Amniotic stem cell (primary cell): ENCODE data around the gene TMEM222.
A peak's percentile ranks its signal among the peaks of the same experiment; 100 is the strongest.
"Not testable (repeated sequence)": the region's sequence is repeated elsewhere in the genome, so short reads cannot be mapped to it uniquely, and the experiment has no call there.

Source experiments
- DNase-seq: peaks from one replicate; lab custom pipeline; 2025; lab: John Stamatoyannopoulos, UW

The TMEM222 gene, protein sequence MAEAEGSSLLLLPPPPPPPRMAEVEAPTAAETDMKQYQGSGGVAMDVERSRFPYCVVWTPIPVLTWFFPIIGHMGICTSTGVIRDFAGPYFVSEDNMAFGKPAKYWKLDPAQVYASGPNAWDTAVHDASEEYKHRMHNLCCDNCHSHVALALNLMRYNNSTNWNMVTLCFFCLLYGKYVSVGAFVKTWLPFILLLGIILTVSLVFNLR

DNA sequence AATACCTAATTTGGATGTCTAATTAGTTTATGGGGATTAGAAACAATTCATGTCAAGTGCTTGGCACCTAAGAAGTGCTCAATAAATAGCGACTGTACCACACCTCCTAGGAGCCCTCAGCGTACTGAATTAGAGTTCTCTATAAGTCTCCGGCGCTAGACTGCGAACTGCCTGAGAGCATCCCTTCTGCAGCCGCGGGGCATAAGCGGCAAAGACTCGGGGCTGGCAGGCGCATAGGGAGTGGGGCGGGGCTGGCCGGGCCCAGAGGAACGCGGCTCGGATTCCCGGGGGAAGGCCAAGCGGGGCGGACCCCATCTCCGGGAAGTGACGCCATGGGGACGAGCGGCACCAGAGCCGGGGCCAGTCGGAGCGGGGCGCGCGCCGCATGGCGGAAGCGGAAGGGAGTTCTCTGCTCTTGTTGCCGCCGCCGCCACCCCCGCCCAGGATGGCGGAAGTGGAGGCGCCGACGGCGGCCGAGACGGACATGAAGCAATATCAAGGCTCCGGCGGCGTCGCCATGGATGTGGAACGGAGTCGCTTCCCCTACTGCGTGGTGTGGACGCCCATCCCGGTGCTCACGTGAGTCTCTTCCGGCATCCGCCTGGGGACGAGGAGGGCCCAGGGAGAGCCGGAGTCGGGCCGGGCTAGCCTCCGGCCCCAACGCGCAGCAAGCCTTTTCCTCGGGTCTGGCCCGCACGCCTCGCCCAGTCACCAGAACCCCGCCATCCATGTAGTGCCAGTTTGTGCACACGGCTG, at the start of gene TMEM222:
Gene TMEM222 (plus strand): TSS at position 351 of the 756 bp plus-strand sequence. CDS start 35 bp downstream, at position 386.
- DNase-seq = peak; percentile 94

DNA sequence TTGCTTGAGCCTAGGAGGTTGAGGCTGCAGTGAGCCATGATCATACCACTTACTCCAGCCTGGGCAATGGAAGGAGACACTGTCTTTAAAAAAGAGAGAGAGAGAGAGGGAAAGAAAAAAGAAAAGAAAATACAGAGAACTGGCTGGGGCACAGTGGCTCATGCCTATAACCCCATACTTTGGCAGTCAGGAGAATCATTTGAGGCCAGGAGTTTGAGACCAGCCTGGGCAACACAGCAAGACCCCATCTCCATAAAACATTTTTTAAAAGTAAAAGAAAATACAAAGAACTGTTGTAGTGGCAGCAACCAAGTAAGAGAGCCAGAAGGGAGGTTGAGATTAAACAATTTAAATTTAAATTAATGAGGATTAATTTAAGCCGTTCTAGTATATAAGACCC, 47.8 kb upstream of the TMEM222 start:
- no peak for DNase-seq

DNA sequence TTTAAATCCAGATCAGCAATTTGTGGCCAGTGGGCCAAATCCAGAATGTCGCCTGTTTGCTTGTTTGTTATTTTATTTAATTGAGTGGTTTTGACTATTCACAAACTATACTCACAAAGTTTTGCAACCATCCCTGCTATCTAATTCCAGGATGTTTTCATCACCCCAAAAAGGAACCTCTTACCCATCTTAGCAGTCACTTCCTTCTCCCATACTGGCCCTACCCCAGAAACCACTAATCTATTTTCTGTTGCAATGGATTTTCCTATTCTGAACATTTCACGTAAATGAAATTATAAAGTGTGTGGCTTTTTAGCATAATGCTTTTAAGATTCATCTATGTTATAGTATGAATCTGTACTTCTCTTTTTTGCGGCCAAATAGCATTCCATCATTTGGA, 46.3 kb upstream of the TMEM222 start:
- no peak for DNase-seq

DNA sequence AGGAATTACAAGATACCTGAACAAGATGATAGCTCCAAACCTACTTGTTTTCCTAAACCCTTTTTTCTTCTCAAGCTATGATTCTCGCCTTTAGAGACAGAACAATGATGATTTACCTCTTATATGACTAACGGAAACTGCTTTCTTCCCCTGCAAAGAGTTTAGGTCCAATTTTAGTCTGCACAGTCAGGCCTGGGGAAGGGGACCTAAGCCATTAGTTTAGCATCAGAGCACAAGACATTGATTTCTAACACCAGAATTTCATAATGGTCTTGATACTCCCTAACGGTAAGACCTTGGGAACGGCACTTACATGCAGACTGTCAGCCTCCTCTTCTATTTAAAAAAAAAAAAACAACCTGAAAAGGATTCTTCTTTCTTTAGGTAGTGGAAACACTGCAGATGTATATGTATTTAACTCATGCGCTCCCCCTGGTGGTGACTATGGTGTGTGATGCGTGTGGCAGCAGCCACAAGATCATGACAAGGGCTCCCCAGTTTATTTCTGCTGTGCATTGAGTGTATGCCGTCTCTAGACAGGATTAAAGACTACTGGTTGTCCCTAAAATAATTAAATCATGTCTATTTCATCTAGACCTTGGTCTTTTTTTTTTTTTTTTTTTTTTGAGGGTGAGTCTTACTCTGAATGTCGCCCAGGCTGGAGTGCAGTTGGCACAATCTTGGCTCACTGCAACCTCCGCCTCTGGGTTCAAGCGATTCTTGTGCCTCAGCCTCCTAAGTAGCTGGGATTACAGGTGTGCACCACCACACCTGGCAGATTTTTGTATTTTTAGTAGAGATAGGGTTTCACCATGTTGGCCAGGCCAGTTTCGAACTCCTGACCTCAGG, 37.3 kb upstream of the TMEM222 start:
- peak; percentile 75 for DNase-seq

DNA sequence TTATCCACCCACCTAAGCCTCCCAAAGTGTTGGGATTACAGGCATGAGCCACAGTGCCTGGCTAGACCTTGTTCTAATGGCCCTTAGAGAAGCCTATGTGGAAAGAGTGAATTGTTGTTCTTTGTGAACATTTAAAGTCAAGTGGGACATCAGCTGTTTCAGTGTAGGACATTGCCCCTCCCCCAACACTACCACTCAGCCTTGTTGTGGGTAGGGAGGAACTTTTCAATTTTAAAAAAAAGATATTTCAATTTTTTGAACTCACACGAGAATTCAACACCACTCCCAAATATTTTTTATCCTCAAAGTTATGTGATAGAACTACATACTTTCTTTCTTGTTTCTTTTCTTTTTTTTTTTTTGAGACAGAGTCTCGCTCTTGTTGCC, 36.7 kb upstream of the TMEM222 start:
- no peak for DNase-seq

DNA sequence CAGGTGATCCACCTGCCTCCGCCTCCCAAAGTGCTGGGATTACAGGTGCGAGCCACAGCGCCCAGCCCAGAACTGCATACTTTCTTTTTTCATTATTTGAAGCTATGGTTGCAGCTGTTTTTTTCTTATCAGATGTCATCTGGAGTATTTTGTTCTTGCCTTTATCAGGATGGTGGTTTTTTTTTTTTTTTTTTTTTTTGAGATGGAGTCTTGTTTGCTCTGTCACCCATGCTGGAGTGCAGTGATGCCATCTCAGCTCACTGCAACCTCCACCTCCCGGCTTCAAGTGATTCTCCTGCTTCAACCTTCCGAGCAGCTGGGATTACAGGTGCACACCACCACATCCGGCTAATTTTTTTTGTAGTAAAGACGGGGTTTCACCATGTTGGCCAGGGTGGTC, 36.1 kb upstream of the TMEM222 start:
- not testable (repeated sequence) for DNase-seq

DNA sequence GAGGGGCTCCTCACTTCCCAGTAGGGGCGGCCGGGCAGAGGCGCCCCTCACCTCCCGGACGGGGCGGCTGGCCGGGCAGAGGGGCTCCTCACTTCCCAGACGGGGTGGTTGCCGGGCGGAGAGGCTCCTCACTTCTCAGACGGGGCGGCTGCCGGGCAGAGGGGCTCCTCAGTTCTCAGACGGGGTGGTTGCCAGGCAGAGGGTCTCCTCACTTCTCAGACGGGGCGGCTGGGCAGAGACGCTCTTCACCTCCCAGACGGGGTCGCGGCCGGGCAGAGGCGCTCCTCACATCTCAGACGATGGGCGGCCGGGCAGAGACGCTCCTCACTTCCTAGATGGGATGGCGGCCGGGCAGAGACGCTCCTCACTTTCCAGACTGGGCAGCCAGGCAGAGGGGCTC, 32.8 kb upstream of the TMEM222 start:
- not testable (repeated sequence) for DNase-seq

DNA sequence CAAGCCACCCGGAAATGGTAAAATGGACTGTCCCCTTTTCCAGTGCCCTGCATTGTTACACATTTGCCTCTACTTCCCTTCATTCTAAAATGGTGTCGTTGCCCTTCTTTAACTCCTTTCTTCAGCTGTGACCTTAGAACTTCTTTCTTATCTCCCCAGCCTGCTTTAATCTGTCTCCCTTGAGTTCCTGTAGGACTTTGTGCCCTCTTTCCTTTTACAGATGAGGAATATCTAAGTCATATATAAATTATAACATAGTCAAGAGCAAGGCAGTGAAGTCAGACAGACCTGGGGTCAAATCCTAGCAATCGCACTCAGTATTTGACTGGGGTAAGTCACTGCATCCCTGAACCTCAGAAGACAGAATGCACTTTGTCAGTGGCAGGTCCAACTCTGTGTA, 31.4 kb upstream of the TMEM222 start:
- DNase-seq = no peak

DNA sequence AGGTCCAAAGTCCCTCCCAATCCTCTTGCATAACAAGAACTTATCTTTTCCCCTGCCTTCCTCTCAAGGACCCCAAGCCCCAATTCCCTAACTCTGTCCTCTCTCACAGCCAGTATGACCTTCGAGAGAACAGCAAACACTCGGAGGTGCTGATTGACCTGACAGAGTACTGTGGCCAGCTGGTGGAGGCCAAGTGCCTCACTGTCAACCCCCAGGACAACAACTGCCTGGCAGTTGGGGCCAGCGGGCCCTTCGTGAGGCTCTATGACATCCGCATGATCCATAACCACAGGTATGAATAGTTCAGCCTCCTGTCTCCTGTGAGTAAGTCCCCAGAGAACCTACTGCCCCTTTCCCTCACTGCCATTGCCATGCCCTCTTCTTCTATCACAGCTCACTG, 29.9 kb upstream of the TMEM222 start:
- DNase-seq = no peak

DNA sequence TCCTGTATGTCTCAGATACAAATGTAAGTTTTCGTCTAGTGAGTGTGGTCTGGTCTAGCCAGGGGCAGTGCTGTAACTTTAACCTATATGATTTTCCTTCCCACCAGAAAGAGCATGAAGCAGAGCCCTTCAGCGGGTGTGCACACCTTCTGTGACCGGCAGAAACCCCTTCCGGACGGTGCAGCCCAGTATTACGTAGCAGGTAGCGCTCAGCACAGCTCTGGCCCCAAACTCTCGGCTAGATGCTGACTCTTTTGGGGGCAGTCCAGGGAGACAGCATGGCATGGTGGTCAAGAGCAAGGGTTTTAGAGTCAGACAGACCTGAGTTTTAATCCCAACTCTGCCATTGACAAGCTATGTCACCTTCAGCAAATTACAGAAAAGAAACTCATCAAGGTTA, 28.0 kb upstream of the TMEM222 start:
- DNase-seq = no peak

DNA sequence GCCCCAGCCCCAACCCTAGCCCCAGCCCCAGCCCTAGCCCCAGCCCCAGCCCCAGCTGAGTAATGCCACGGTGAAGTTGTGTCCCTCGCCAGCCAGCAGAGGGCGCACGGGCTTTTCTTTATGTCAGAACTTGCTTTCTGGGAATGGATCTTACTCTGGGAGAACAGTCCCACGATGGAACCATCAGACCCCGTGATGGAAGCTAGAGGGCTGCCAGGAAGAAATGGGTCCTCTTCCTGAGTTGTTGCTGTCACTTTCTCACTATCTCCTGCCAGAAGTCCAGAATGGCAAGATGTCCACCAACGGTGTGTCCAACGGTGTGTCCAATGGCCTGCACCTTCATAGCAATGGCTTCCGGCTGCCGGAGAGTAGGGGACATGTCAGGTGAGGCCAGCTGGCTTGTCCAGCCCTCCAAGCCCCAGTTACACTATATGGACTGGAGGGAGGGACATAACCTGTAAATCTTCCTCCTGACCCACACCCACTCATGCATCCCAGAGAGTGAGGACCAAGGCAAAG, 25.1 kb upstream of the TMEM222 start:
- peak; percentile 42 for DNase-seq

DNA sequence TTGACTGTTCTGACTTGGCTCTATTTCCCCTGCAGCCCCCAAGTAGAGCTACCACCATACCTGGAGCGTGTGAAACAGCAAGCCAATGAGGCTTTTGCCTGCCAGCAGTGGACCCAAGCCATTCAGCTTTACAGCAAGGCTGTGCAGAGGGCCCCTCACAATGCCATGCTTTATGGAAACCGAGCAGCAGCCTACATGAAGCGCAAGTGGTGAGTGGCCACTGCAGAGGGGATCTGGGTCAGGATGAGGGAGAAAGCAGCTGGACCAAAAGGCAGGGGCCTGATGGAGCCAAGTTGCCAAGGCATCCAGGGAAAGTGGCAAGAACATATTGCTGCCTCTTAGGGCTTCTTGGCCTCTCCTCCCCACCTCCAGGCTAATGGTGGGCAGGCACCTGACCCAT, 24.1 kb upstream of the TMEM222 start:
- DNase-seq = no peak

DNA sequence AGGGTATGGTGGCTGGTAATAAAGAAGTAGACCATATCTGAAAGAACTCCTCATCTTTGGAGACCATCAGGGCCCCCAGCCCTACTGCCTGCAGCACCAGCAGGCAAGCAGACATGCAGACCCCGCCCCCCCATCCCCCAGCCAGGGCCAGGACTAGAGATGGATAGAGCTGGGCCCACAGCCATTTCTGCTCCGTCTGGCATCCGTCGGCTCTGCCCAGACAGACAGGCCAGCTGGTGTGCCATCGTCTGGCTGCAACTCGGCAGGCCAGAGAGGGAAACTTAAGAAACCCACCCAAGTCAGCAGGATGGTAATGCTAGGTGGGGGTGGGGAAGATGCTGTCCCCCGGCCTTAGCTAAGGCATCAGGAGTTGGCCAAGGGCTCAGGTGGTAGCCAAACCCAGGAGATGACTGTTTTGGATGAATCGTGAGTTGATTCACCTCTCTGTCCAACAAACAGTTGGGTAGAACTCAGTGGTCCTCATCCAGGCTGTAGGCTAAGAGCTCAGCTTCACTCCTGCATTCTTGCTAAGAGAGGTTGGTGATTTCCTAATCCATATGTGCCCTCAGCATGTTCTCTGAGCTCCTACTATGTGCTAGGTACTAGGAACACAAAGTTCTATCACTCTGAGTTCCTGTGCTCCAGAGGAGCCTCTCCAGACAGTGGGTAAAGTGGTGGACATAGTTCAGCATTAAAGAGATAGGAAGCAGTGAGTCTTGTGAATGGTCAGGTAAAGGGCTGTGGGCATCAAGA, 23.2 kb upstream of the TMEM222 start:
- DNase-seq = no peak

DNA sequence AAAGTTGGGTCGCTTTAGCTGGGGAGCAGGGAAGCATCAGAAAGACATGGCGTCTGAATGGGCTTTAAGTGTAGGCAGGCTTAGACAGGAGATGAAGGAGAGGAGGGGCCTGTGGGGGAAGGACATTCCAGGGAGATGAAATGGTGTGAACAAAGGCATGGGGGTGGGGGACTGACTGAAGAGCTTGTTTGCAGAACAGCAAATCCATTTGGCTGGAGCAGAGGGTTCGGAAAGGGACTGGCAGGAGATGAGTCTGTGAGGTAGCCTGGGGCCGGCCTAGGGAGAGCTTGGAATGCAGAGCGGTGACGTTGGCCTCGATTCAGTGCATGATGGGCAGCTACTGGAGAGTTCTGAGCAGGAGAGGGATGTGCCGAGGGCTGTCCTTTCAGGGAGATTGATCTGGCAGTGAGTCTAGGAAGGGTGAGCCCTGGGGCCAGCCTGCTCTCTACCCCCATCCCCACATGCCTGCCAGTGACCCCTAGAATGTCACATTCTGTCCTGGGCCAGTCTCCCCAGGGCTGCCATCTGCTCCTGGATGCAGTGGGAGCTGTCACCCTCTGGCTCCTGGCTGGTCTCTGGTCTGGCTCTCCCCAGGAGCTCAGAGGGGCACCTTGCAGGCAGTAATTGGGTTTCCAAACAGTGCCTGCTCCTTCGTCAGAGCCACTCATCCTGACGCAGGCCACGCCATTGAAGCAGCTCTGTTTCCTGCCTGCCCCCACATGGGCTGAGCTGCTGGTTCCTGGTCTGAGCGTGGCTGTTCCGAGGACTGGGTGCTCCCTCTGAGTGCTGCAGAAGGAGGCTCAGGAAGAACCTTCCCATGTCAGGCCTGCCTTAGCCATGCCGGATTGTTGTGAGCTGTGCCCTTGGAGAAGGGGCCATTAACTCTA, 22.3 kb upstream of the TMEM222 start:
- peak; percentile 97 for DNase-seq

DNA sequence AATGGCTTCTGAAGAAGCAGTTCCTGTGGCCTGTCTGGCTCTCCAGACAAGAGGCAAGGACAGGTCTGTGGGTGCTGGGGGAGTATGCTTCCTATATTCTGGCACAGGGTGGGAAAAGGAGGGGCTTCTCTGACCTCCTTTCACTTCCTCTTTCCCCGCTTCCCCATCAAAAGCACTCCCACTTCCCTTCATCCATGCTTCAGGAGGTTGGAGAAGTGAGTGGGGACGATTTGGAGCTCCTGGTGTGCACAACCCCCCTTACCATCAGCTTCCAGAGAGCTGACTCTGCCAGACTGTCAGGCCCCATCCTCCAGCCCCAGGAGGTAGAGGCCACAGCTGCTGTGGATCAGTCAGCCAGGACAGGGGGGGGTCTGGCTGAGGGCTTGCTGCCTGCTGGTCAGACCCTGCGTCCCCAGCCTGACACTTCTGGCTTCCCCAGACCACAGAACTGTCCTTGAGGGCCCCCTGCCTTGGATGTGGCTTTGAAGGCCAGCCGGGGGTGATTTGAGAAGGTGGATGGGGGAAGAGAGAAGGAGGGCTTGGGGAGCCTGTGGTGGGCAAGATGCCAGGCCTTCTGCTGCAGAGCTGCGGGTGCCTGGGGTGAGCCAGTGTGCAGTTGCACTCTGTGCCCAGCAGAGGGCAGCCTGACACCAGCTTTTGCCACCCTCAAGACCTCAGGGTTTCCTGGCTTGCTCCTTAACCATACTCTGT, 21.5 kb upstream of the TMEM222 start:
- peak; percentile 64 for DNase-seq

DNA sequence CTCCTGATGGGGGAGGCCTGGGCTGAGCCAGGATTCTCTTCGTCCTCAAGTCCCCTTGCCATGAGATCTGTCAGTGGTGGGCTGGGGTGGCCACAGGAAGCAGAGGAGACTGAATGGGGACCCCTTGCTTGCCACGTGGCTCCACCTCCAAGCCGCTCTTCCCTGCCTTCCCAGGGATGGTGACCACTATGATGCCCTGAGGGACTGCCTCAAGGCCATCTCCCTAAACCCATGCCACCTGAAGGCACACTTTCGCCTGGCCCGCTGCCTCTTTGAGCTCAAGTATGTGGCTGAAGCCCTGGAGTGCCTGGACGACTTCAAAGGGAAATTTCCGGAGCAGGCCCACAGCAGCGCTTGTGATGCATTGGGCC, 20.9 kb upstream of the TMEM222 start:
- DNase-seq = no peak

DNA sequence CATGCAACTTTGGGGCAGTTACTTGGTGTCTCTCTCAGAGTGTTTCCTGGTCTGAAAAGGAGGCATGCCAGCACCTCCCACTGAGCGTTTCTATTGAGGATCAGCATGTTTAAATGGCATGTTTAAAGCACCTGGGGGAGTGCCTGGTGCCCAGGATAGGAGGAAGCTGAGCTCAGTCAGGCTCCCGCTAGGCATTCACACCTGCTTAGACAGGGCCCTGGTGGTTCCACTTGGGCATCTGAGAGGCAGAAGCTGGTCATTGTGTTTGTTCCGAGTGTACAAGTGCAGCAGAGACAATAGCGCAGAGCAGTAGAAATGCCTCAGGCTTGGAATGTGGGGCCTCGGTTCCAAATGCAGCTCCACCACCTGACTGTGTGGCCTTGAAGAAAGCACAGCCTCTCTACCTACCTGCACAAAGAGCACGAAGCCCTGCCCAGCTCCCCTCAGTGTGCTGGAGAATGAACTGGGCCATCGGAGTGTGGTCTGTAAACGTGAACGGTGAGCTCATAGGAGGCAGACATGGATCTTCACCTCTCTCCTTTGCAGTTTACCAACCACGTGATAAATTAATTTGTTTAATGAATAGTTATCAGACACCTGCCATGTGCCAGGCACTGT, 20.3 kb upstream of the TMEM222 start:
- DNase-seq = no peak

DNA sequence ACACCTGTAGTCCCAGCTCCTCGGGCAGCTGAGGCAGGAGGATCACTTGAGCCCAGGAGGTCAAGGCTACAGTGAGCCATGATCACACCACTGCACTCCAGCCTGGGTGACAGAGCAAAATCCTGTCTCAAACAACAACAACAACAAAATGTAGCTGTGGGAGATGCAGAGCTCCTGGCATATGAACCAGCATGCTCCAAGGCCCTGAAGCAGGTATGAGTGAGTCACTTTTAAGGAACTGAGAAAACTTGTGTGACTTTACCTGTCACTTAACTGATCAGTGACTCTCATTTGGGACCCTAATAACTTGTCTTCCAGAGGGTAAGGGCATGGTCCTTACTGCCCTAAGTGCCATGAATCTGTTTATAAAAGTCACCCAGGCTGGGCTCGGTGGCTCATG, 19.4 kb upstream of the TMEM222 start:
- DNase-seq = no peak

DNA sequence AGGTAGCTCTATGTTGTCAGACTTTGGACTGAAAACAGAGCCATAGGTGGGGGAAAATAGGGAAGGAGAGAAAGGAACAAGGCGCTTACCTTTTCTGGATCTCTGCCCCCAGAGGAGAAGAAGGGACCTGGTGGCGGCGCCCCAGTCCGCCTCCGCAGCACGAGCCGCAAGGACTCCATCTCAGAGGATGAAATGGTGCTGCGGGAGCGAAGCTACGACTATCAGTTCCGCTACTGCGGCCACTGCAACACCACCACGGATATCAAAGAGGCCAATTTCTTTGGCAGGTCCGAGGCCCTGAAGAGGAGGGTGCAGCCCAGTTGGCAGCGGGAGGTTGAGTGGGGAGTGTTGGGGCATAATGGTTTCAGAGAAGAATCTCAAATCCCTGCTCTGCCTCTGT, 18.5 kb upstream of the TMEM222 start:
- no peak for DNase-seq

DNA sequence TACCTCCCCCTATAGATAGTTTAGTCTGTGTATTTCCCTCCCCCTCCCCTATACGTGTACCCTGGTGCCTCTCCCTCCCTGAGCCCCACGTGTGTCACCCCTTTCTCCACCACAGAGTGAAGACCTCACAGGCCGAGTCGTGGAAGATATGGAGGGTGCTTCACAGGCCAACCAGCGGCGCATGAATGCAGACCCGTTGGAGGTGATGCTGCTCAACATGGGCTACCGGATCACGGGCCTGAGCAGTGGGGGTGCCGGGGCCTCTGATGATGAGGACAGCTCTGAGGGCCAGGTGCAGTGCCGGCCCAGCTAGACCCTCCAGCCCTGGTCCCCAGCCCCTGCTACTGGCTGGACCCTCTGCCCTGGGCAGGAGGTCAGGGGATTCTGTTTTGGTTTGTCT, 15.9 kb upstream of the TMEM222 start:
- no peak for DNase-seq
